BLaER1 treated with 17β-estradiol and CSF1 and Interleukin-3, amounts not matched to agents 10 nM and 100 nM (cell line): Measurements from ENCODE around the gene ZNF579.
"Not testable (repeated sequence)": the region's sequence is repeated elsewhere in the genome, so short reads cannot be mapped to it uniquely, and the experiment has no call there.

ENCODE experiments used
- H3K27ac ChIP-seq, 11 experiments: shearing (Covaris generic); formaldehyde crosslinking; 2 replicates each; pipeline ENCODE4 v1.8.1; 2022
- H3K27me3 ChIP-seq, 11 experiments: shearing (Covaris generic); formaldehyde crosslinking; 2 replicates each; pipeline ENCODE4 v1.8.1; 2022
- H3K36me3 ChIP-seq, 11 experiments: shearing (Covaris generic); formaldehyde crosslinking; 2 replicates each; pipeline ENCODE4 v1.8.1; 2022
- H3K4me1 ChIP-seq, 10 experiments: shearing (Covaris generic); formaldehyde crosslinking; 2 replicates each; pipeline ENCODE4 v1.8.1; 2022
- H3K4me2 ChIP-seq, 11 experiments: shearing (Covaris generic); formaldehyde crosslinking; 2 replicates each; pipeline ENCODE4 v1.8.1; 2022
- H3K4me3 ChIP-seq, 10 experiments: shearing (Covaris generic); formaldehyde crosslinking; 2 replicates each; pipeline ENCODE4 v1.8.1; 2022
- H3K9ac ChIP-seq, 11 experiments: shearing (Covaris generic); formaldehyde crosslinking; 2 replicates each; pipeline ENCODE4 v1.8.1; 2022
- H3K9me3 ChIP-seq, 11 experiments: shearing (Covaris generic); formaldehyde crosslinking; replicated peaks in 1 of 11; 2 replicates each; pipeline ENCODE4 v1.8.1; 2022
- H4K20me1 ChIP-seq, 11 experiments: shearing (Covaris generic); formaldehyde crosslinking; 2 replicates each; pipeline ENCODE4 v1.8.1; 2022
- Cebpa-rat ChIP-seq, 11 experiments: shearing (Covaris generic); IDR thresholded peaks; 2 replicates each; pipeline ENCODE4 v1.8.1; 2022

The ZNF579 gene

DNA sequence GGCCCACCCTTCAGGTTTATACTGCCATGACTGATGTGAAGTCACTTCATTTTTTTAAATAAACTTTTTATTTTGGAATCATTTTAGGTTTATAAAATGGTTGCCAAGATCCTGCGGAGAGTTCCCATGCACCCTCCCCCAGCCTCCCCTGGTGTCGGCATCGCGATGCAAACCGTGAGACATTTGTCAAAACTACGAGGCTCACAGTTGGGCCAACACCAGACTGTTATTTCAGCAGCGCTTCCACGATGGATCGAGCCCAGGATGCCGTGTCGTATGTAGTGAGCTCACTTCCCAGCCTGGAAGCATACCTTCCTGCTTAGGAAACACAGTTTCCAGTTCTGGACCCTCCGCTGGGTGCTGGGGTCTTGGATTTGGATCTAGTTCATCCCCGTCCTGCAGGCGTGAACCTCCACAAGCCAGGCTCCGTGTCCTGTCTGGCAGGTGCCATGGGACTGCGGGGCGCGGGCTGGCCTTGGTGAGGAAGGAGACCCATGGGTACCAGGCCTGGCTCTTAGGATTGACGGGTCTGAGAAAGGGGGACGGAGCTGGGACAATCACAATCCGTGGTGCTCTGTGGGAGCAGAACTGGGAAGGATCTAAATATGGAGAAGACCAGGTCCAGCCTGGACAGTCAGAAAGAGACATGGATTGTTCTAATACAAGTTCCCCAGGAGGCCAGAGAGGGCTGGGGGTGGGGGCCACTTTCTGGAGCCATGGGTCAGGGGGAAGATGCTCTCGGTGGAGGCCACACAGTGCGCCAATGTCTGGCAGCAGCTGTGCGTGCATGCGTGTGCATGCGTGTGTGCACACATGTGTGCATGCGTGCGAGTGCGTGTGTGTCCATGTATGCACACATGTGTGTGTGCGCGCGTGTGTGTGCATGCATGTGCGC lies 41.3 kb downstream of the ZNF579 start:
- Histone ChIP-seq H3K4me2 (no peak overlapping the region), H3K9me3 (no peaks in the 10 kb centered on the region), H3K4me3 (no peak overlapping the region), H4K20me1 (no peaks in the 10 kb centered on the region), H3K27ac (no peak overlapping the region), H3K36me3 (no peaks in the 10 kb centered on the region), H3K27me3 (no peaks in the 10 kb centered on the region), H3K9ac (no peak overlapping the region), H3K4me1 (peaks cover 0 to 16% (median 4%) of the 10 kb centered on the region in 10 experiments; a peak in 16 of 20 replicates)
- no peak for TF ChIP-seq Cebpa-rat (IDR thresholded peaks at IDR 0.05)

DNA sequence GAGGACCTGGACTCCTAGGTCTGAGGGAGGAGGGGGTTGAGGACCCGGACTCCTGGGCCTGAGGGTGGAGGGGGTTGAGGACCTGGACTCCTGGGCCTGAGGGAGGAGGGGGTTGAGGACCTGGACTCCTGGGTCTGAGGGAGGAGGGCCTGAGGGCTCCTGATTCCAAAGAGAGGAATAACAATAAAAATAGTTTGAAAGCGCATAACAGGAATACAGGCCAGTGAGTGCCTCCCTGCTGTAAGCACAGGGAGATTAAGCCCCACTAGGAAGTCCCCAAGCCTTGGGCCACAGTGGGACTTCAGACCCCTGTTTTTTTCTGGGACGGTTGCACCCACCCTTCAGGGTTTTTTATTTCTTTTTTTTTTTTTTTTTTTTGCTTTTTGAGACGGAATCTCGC lies 42.5 kb downstream of the ZNF579 start:
- peaks cover 0 to 15% (median 1%) of the 10 kb centered on the region in 10 experiments; a peak in 6 of 20 replicates for H3K4me1 ChIP-seq
- no peaks in the 10 kb centered on the region for H3K9me3 ChIP-seq
- no peaks in the 10 kb centered on the region for H3K27me3 ChIP-seq
- no peak overlapping the region for H3K4me3 ChIP-seq
- no peak overlapping the region for H3K27ac ChIP-seq
- no peak for TF ChIP-seq Cebpa-rat (IDR thresholded peaks at IDR 0.05)
- H3K36me3 ChIP-seq, result no peaks in the 10 kb centered on the region
- H3K4me2 ChIP-seq, result no peak overlapping the region
- H3K9ac ChIP-seq, result 0 out of 22 replicates have a peak overlapping the region, but pooled peaks of 1 of the 11 experiments have one; percentile 9
- no peaks in the 10 kb centered on the region for H4K20me1 ChIP-seq

DNA sequence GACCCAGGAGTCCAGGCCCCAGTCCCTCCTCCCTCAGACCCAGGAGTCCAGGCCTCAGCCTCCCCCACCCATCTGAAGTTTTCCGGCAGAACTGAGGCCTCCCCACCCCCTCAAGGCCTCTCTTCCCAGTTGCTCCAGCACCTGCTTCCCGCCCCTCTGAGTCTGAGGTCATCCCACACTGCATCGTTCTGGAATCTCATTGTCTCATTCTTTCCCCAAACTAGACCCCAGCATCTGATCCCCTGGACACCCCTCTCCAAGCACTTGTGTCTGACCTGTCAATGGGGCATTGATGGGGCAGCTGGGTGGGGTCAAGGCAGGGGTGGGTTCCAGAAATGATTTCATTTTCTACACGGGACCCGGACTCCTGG lies 42.9 kb downstream of the ZNF579 start:
- Histone ChIP-seq H3K9me3 (no peaks in the 10 kb centered on the region), H4K20me1 (no peaks in the 10 kb centered on the region), H3K27ac (no peak overlapping the region), H3K4me1 (peaks cover 0 to 15% (median 1%) of the 10 kb centered on the region in 10 experiments; a peak in 6 of 20 replicates), H3K4me2 (no peak overlapping the region), H3K36me3 (no peaks in the 10 kb centered on the region), H3K4me3 (no peak overlapping the region), H3K9ac (no peak overlapping the region), H3K27me3 (no peaks in the 10 kb centered on the region)
- TF ChIP-seq Cebpa-rat (IDR thresholded peaks at IDR 0.05), result no peak

DNA sequence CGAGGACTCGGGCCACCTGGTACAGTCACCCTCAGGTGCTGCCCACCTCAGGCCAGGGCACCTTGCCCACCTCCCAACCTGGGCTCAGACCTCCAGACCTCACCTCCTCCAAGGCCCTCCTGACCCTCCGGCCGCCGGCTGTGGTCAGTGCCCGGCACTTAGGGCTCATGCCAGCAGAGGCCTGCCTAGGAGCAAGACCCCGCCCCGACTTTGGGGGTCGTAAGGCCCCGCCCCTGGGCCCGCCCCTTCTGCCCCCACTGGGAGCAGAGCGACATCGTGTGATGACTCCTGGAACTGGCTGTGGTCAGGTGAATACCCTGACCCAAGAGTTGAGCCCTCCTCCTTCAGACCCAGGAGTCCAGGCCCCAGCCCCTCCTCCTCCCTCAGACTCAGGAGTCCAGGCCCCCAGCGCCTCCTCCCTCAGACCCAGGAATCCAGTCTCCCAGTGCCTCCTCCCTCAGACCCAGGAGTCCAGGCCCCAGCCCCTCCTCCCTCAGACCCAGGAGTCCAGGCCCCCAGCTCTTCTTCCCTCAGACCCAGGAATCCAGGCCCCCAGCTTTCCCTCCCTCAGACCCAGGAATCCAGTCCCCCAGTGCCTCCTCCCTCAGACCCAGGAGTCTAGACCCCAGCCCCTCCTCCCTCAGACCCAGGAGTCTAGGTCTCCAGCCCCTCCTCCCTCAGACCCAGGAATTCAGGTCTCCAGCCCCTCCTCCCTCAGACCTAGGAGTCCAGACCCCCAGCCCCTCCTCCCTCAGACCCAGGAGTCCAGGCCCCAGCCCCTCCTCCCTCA lies 43.5 kb downstream of the ZNF579 start, which contains the start of gene SBK2:
Gene SBK2, minus strand, starts transcription at position 183 of the 790 bp plus-strand sequence. CDS start 839 bp downstream, outside the sequence.
- Histone ChIP-seq H3K9ac (0 out of 22 replicates have a peak within 1 kb of the TSS, but pooled peaks of 2 of the 11 experiments have one; percentile 31 to 42), H3K27me3 (no peaks in the 10 kb centered on the region), H3K9me3 (no peaks in the 10 kb centered on the region), H3K36me3 (no peaks in the 10 kb centered on the region), H3K4me2 (peak within 1 kb of the TSS in 2 of 11 experiments; percentile 42 to 72; a peak in 2 of 22 replicates), H3K27ac (no peak within 1 kb of the TSS; a peak in 2 of 22 replicates), H4K20me1 (no peaks in the 10 kb centered on the region), H3K4me3 (no peak within 1 kb of the TSS), H3K4me1 (peaks cover 0 to 15% (median 1%) of the 10 kb centered on the region in 10 experiments; a peak in 6 of 20 replicates)
- no peak for TF ChIP-seq Cebpa-rat (IDR thresholded peaks at IDR 0.05)

DNA sequence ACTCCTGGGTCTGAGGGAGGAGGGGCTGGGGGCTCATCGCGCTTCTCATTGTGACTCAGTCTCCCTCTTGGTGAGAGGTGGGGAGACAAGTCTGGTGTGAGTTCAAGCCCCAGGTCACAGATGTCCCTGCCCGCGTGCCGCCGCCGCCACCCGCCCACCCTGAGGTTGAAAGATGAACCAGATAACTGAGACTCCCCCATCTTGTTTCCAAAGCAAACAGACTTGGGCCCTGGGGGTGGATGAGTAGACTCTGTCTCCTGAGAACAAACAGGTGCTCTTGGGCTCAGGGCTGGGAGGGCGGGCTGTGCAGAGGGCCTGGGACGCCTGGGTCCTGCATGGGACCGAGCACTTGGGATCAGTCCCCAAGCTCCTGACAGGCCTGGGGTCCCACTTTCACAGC lies 44.3 kb downstream of the ZNF579 start:
- Histone ChIP-seq H3K36me3 (no peaks in the 10 kb centered on the region), H3K27ac (no peak overlapping the region), H3K4me3 (no peak overlapping the region), H4K20me1 (no peaks in the 10 kb centered on the region), H3K9ac (no peak overlapping the region), H3K27me3 (no peaks in the 10 kb centered on the region), H3K9me3 (no peaks in the 10 kb centered on the region), H3K4me1 (peaks cover 0 to 15% (median 3%) of the 10 kb centered on the region in 10 experiments; a peak in 7 of 20 replicates), H3K4me2 (no peak overlapping the region; a peak in 2 of 22 replicates)
- TF ChIP-seq Cebpa-rat (IDR thresholded peaks at IDR 0.05), result no peak

DNA sequence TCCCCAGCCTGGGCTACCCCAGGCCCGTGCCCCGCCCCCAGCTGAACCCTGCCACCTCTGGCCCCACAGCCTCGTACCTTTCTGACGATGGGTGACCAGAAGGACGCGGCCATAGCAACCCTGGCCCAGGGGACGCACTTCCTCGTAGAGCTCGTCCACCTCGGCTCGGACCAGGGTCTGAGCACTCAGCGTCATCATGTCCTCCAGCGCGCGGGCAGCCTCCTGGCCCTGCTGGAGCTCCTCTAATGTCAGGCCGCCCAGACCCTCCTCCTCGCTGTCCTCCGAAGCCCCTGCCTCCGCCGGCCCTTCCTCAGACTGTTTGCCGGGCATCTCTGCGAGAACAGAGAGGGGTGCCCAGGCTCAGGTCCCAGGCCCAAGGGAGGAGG lies 44.7 kb downstream of the ZNF579 start:
- H3K36me3 ChIP-seq, result no peaks in the 10 kb centered on the region
- TF ChIP-seq Cebpa-rat (IDR thresholded peaks at IDR 0.05), result no peak
- no peaks in the 10 kb centered on the region for H3K27me3 ChIP-seq
- H3K9ac ChIP-seq, result no peak overlapping the region
- H3K4me3 ChIP-seq, result no peak overlapping the region
- H3K9me3 ChIP-seq, result no peaks in the 10 kb centered on the region
- no peaks in the 10 kb centered on the region for H4K20me1 ChIP-seq
- no peak overlapping the region for H3K27ac ChIP-seq
- peaks cover 4 to 15% (median 7%) of the 10 kb centered on the region in 10 experiments; a peak in 11 of 20 replicates for H3K4me1 ChIP-seq
- H3K4me2 ChIP-seq, result peak overlapping the region in 2 of 11 experiments; percentile 42 to 72; a peak in 4 of 22 replicates

DNA sequence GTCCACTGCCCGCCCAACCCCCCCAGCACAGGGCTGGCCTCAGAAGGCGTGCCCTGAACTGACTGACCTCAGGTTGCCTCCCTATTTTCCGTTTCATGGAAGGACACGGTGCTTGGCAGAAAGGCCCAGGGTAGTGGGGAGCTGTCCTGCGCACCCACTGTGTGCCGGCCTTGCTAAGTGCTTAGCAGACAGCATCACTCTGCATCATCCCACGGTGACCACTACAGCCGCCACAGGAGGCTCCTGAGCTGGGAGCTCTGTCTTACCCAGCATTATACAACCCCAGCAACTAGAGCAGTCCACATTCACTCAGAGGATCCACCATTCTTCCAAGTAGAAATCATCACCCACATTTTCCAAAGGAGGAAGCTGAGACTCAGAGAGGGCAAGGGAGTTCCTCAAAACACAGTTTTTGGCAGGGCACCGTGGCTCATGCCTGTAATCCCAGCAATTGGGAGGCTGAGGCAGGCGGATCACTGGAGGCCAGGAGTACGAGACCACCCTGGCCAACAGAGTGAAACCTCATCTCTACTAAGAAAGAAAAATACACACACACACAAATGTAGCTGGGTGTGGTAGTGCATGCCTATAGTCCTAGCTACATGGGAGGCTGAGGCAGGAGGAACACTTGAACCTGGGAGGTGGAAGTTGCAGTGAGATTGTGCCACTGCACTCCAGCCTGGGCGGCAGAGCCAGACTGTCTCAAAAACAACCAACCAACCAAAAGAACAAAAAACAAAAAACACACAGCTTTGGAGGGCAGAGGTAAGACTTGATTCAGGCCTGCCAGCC lies 45.3 kb downstream of the ZNF579 start:
- H3K9me3 ChIP-seq, result no peaks in the 10 kb centered on the region
- peak overlapping the region in 2 of 11 experiments; percentile 42 to 72; a peak in 5 of 22 replicates for H3K4me2 ChIP-seq
- H3K27ac ChIP-seq, result peak overlapping the region in 1 of 11 experiments; percentile 31; a peak in 1 of 22 replicates
- H3K4me1 ChIP-seq, result peaks cover 6 to 15% (median 8%) of the 10 kb centered on the region in 10 experiments; a peak in 11 of 20 replicates
- no peak for TF ChIP-seq Cebpa-rat (IDR thresholded peaks at IDR 0.05)
- H3K27me3 ChIP-seq, result no peaks in the 10 kb centered on the region
- no peaks in the 10 kb centered on the region for H4K20me1 ChIP-seq
- no peak overlapping the region for H3K4me3 ChIP-seq
- H3K9ac ChIP-seq, result no peak overlapping the region
- no peaks in the 10 kb centered on the region for H3K36me3 ChIP-seq

DNA sequence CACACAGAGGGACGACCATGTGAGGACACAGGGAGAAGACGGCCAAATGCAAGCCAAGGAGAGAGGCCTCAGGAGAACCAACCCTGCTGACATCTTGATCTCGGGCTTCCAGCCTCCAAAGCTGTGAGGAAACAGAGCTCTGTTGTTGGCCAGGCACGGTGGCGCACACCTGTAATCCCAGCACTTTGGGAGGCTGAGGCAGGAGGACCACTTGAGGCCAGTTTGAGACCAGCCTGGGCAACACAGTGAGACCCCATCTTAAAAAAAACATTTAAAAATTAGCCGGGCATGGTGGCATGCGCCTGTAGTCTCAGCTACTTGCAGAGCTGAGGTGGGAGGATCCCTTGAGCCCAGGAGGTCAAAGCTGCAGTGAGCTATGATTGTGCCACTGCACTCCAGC lies 46.4 kb downstream of the ZNF579 start:
- H3K4me1 ChIP-seq, result peaks cover 7 to 19% (median 14%) of the 10 kb centered on the region in 10 experiments; a peak in 14 of 20 replicates
- H3K36me3 ChIP-seq, H3K9me3 ChIP-seq, H3K27me3 ChIP-seq, H4K20me1 ChIP-seq, H3K4me2 ChIP-seq, H3K4me3 ChIP-seq, H3K9ac ChIP-seq, H3K27ac ChIP-seq: not testable (repeated sequence)
